SH-SY5Y (cell line): ENCODE data around the gene CLIP3.

Source experiments
- GATA2 ChIP-seq: IDR thresholded peaks from 2 replicates; pipeline ENCODE4 v1.6.1; 2011; ENCODE audit warnings: mild to moderate bottlenecking, low read depth, low read length
- GATA3 ChIP-seq: IDR thresholded peaks from 2 replicates; pipeline ENCODE4 v1.6.1; 2011; ENCODE audit warnings: low read depth, mild to moderate bottlenecking, low read length, moderate library complexity

CLIP3 gene

DNA sequence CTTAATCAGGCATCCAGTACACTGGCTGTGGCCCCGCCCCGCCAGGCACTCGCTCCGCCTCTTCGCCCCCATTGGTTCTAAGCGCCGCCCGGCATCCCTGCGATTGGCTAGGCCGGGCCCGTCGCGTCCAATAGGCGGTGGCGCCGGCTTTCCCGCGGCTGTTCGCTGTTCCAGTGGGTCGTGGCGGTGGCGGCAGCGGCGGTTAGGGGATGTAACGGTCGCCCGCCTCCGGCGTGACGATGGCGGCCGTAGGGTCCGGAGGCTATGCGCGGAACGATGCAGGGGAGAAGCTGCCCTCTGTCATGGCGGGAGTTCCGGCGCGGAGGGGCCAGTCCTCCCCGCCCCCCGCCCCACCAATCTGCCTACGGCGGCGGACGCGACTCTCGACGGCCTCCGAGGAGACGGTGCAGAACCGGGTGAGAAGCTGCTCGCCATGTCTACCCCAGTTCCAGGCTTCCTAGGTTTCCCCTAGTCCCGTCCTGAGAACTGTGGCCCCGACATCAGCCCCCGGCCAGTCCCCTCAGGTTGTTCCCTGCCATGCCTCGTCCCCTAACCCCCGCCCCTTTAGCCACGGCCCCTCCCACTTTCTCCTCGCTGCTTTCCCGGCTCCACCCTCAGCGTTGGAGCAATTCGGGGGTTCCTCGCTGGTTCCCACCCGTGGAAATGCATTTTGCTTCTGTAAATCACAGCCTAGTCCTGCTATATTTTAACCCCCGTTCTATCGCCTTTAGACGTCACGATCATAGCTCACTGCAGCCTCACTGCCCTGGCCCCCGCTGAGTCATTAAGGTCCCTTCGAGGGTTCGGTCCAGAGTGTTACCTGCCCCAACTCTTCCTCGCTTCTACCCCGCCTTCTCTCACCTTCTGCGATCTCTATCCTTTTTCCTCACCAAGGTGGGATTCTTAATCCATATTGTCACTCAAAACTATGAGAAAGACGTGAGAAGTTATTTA lies 22.3 kb upstream of the CLIP3 start, which contains the start of gene WDR62:
WDR62 (plus strand) TSS at position 165 of the 954 bp plus-strand sequence; CDS start at position 240, 75 bp downstream.
- TF ChIP-seq GATA3 = no peak
- no peak for TF ChIP-seq GATA2

DNA sequence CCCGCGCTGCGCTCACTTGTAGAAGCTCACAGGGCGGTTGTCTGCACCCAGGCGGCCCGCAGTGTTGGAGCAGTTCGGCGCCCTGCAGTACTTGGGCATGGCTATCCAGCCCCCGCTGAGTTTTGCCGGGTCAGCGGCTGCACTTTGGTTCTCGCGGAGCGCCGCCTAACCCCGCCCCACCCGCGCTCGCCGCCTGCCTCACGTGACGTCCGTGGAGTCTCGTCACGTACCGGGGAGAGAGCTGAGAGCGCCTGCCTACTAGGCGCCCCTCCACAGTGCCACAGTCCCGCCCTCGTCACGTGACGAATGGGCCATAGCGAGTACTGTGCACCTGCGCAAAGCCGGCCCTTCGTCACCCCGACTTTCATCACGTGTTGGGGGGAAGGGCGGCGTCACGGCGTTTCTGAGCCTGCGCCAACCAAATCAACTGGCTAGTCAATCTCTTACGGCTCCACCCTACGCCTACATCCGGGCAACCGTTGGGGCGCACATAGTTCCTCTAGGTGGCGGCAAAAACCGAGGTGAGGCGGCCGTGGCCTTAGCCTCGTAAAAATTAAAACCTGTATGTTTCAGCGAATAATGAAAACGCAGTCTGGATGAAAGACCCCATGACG lies 21.6 kb upstream of the CLIP3 start, which contains the start of gene THAP8:
THAP8 (minus strand) TSS at position 167 of the 614 bp plus-strand sequence; CDS start at position 99, 68 bp downstream.
- TF ChIP-seq GATA3 = no peak
- no peak for TF ChIP-seq GATA2

DNA sequence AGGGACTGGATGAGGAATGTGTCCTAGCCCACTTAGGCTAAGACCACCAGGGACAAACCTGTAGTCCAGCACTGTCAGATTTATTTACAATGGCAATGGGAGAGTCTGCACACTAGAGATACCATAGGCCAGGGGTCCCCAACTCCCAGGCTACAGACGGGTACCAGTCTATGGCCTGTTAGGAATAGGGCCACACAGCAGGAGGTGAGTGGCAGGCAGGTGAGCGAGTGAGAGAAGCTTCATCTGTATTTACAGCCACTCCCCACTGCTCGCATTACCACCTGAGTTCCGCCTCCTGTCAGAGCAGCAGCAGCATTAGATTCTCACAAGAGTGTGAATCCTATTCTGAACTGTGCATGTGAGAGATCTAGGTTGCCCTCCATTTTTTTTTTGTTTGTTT lies 19.0 kb upstream of the CLIP3 start:
- TF ChIP-seq GATA2 (no peak), GATA3 (no peak)

DNA sequence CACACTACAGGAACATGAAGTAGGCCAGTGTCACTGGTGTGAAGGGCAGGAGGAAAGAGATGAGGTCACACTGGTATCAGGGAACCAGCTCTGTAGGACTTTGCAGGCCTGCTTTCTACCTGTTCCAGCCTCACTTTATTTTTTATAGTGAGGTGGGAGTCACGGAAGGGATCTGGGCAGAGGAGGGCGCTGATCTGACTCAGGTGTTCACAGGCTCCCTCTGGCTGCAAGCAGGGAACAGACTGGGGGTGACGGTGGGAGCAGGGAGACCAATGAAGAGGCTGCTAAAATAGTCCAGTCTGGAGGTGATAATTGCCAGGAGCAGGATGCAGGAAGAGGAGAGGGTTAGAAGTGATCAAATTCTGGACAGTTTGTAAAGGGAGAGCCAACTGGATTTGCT lies 18.6 kb upstream of the CLIP3 start:
- no peak for TF ChIP-seq GATA3
- TF ChIP-seq GATA2 = no peak

DNA sequence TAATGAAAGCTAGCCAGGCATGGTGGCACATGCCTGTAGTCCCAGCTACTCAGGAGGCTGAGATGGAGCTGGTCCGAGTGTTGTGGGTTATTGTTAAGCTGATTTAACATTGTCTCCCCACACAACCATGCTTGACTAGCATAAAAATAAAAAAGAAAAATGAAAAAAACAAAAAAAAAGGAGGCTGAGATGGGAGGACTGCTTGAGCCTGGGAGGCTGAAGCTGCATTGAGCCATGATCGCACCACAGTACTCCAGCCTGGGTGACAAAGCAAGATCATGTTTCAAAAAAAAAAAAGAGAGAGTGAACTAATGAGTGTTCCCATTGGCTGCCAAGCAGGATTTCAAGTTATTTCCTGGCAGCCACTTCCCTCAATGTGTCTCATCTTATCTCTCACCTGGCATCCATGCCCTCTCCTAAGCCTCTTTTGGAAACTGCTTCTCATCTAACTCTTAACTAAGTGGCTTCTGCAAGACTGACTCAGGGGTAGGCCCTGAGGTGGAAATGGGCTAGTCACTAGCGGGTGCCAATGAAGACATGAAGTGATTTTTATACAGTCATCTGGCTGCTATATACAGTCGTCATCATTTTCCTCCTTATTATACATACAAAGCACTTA lies 16.5 kb upstream of the CLIP3 start:
- no peak for TF ChIP-seq GATA2

DNA sequence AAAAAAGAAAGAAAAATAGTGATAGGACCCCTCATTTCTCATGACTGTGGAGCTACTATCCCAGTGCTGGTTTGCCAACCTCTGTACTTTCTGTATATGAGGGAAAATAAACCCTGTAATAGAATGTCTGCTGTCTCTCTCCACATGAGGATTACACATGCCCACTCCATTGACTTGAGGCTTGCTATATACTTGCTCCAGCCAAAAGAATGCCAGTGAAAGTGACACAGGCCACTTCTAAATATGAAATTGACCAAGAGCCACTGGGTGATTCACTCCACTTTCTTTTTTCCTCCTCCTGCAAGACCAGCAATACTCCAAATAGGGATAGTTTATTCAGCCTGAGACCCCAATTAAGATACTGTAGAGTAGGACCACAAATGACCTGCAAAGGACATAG lies 15.2 kb upstream of the CLIP3 start:
- no peak for TF ChIP-seq GATA2

DNA sequence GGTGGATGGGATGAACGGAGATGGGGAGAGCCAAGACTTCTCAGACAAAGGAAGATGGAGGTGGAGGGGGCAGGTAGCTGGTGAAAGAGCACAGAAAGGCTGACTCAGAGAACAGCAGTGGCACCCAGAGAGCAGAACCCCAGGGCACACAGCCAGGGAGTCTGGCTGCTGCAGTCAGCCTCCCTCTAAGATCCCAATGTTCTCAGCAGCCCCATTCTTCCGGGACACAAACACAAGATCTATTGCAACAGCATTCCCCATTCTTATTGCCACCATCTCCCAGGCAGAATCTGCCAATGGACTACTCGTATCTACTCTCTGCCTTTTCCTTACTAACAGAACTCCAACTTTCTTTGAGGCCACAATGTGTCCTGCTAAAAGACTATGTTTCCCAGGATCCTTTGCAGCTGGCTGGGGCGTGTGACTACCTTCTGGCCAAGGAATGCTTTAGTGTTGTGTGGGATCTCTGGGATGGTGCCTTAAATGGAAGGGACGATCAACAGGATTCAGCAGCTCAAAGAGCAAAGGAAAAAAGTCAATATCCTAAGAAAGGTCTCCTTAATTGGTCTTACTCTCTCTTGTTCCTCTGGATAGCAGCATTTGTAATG lies 13.9 kb upstream of the CLIP3 start:
- TF ChIP-seq GATA3 (no peak), GATA2 (no peak)

DNA sequence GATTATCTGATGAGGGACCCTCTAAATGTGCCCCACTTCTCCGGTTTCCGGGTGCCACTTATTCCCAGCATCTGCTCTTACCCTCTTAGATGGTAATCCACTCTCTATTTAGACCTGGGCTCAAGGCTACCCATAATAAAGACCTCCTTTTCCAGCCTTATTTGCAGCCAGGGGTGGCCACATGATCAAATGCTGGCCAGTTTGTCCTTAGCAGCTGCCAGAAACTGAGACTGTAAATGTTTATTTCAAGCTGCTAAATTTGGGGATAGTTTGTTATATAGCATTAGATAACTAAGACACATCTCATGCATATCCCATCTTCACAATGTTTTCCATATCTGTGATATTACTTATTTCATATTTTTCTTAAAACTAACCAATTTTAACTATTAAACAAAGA lies 11.3 kb upstream of the CLIP3 start:
- TF ChIP-seq GATA2 = no peak
- TF ChIP-seq GATA3 = no peak

DNA sequence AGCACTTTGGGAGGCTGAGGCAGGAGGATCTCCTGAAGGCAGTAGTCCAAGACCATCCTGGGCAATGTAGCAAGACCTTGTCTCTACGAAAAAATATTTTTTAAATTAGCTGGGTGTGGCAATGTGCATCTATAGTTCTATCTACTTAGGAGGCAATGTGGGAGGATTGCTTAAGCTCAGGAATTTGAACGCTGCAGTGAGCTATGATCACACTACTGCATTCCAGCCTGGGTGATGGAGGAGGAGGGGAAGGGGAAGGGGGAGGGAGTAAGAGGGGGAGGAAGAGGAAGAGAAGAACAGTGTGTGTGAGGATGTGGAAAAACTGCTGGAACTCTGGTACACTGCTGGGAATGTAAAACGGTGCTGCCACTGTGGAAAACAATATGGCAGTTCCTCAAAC lies 9.2 kb upstream of the CLIP3 start:
- TF ChIP-seq GATA2 = no peak
- no peak for TF ChIP-seq GATA3

DNA sequence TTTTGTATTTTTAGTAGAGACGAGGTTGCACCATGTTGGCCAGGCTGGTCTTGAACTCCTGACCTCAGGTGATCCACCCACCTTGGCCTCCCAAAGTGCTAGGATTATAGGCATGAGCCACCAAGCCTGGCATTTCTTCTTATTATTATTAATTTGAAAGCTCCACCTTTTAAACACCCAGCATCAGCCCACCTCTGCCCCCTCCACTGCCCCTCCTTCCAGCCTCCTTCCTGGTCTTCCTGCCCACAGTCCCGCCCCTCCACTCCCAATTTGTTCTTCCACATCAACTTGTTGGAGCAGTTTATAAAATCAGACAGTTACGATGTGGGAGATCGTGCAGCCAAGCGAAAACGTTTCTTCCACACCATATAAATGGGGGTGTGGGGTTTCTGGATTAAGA lies 7.8 kb upstream of the CLIP3 start:
- TF ChIP-seq GATA2 (no peak), GATA3 (no peak)

DNA sequence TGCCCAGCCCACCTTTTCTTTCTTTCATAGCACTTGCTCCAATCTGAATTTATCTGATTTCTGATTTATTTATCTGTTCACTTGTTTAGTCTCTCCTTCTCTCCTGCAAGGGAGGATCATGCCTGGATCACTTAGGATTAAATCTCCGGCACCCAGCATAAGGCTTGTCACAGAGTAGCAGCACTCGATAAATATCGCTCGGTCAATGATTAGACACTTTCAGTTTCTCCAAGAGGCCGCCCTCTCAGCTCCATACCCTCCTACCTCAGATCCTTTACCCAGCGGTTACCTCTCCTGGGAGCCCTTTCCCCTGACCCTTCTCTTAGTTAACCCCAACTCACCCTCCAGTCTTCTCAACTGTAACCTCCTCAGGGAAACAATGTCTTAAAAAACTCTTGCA lies 1.4 kb downstream of the CLIP3 start:
- TF ChIP-seq GATA2 (no peak), GATA3 (no peak)

DNA sequence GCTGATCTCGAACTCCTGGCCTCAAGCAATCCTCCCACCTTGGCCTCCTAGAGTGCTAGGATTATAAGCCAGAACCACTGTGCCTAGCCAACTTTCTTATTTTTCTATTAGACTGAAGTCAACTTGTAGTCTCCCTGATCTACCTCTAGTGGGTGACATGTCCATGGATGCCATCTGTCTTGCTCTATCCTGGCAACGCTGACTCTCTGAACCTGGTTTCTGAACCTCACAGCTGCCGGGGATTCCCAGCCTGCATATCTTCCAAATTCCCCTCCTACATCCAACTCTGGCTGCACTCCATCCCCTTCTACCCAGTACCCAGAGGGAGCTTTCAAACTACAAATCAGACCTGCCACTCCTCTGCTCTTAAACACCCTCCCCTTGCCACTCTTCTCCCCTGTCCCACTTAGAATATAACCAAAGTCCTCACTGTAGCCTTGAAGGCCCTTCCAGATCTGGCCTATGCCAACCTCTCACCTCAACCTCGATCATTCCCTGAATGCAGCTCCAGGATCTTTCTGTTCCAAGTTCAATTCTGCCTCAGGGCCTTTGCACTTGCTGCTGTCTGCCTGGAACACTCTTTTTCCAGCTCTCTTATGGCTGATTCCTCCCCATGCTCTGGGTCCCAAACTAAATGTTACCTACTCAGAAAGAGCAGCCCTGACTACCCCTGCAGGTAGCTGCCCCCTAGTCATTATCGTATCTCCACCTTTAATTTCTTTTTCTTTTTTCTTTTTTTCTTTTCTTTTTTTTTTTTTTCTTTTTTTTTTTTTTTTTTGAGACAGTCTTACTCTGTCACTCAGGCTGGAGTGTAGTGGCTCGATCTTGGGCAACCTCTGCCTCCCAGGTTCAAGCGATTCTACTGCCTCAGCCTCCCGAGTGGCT lies 2.2 kb downstream of the CLIP3 start:
- TF ChIP-seq GATA2 (no peak), GATA3 (no peak)

DNA sequence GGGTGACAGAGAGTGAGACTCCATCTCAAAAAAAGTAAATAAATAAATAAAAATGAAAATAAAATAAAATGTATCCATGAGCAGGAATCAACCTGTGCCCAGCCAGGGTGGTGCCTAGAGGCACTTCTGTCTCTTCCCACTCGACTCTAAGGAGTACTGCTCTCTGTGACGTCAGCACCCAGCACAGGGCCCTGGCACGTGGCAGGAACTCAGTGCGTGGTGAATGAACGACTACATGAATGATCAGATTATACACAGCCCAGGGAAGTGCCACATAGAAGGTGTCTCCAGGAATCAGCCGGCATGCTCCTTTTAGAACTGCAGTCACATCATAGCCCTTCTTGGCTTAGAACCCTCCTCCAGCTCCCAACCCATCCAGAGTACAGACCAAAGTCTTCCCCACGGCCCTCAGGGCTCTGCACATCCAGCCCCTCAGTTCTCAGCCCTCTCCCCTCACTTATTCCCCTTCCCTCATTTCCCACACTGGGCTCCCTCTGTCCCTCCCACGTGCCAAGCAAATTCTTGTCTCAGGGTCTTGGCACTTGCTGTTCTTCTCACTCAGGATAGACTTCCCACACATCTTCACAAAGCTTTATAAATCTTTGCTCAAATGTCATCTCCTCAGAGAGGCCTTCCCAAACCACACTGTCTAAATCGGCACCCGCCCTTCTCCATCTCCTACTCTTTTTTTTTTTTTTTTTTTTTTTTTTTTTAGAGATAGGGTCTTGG lies 4.2 kb downstream of the CLIP3 start:
- no peak for TF ChIP-seq GATA2
- no peak for TF ChIP-seq GATA3
